Effector CD4-positive, alpha-beta T cell (primary cell): ENCODE data around the gene ZBTB34.

Experiments
- DNase-seq: peaks from one replicate; pipeline ENCODE4 v3.0.0-alpha.2; 2020

The ZBTB34 gene

GRCh38 chr9:126844085-126844484, 16.4 kb upstream of the ZBTB34 start:
- DNase-seq: no peak

GRCh38 chr9:126847051-126847450, 13.4 kb upstream of the ZBTB34 start:
- no peak for DNase-seq

GRCh38 chr9:126849591-126850225, 10.7 kb upstream of the ZBTB34 start:
- no peak for DNase-seq

- no peak for DNase-seq
Observed at GRCh38 chr9:126851286-126851880, 9.1 kb upstream of the ZBTB34 start.

- DNase-seq: no peak
Observed at GRCh38 chr9:126852086-126852688, 8.3 kb upstream of the ZBTB34 start.

- DNase-seq: no peak
Observed at GRCh38 chr9:126853667-126854066, 6.8 kb upstream of the ZBTB34 start.

- DNase-seq: no peak
Observed at GRCh38 chr9:126854734-126855133, 5.7 kb upstream of the ZBTB34 start.

GRCh38 chr9:126856326-126856877, 4.0 kb upstream of the ZBTB34 start:
- DNase-seq: no peak

GRCh38 chr9:126857261-126857960, 3.0 kb upstream of the ZBTB34 start:
- no peak for DNase-seq

GRCh38 chr9:126859111-126859510, 1.3 kb upstream of the ZBTB34 start:
- DNase-seq: no peak

- DNase-seq: no peak
Observed at GRCh38 chr9:126860757-126861466, 473 bp downstream of the ZBTB34 start.

- no peak for DNase-seq
Observed at GRCh38 chr9:126861707-126862103, 1.3 kb downstream of the ZBTB34 start.

GRCh38 chr9:126862104-126862761, 1.8 kb downstream of the ZBTB34 start:
- no peak for DNase-seq

GRCh38 chr9:126864771-126865170, 4.3 kb downstream of the ZBTB34 start:
- no peak for DNase-seq

- DNase-seq: no peak
Observed at GRCh38 chr9:126869368-126869767, 8.9 kb downstream of the ZBTB34 start.

GRCh38 chr9:126872516-126872915, 12.1 kb downstream of the ZBTB34 start:
- DNase-seq: no peak

GRCh38 chr9:126874546-126875314, 14.3 kb downstream of the ZBTB34 start:
- no peak for DNase-seq

GRCh38 chr9:126875756-126876510, 15.5 kb downstream of the ZBTB34 start:
- no peak for DNase-seq

GRCh38 chr9:126876531-126876930, 16.1 kb downstream of the ZBTB34 start:
- DNase-seq: no peak

GRCh38 chr9:126877418-126877817, 17.0 kb downstream of the ZBTB34 start:
- no peak for DNase-seq

GRCh38 chr9:126879288-126879687, 18.8 kb downstream of the ZBTB34 start:
- no peak for DNase-seq
